D721Med (cell line): Measurements from ENCODE around the gene GCN1.

Experiments used
- DNase-seq: peaks from one replicate; pipeline ENCODE4 v3.0.0; 2011; ENCODE audit warnings: low spot score; ENCODE audit not compliant: insufficient read length
- FAIRE-seq: peaks from 2 replicates; lab custom pipeline; 2011; peaks lifted over from hg19 to GRCh38; lab: Jason Lieb, UNC
- CTCF ChIP-seq: IDR thresholded peaks from 2 replicates; pipeline ENCODE4 v1.5.1; 2012; ENCODE audit warnings: mild to moderate bottlenecking, control low read depth; ENCODE audit not compliant: insufficient read depth; ENCODE audit errors: missing control alignments

Gene GCN1

GRCh38 chr12:120103371-120103770 is 91.1 kb downstream of the GCN1 start:
- DNase-seq (no peak), FAIRE-seq (no peak)
- no peak for TF ChIP-seq CTCF

- no peak for FAIRE-seq
- no peak for TF ChIP-seq CTCF
- DNase-seq: no peak
Measured at GRCh38 chr12:120103044-120103338, 91.5 kb downstream of the GCN1 start.

GRCh38 chr12:120102189-120103043 is 92.1 kb downstream of the GCN1 start:
- FAIRE-seq (no peak), DNase-seq (no peak)
- no peak for TF ChIP-seq CTCF

- DNase-seq (no peak), FAIRE-seq (no peak)
- TF ChIP-seq CTCF: no peak
Measured at GRCh38 chr12:120101617-120102016, 92.9 kb downstream of the GCN1 start.

- no peak for TF ChIP-seq CTCF
- FAIRE-seq (no peak), DNase-seq (no peak)
Measured at GRCh38 chr12:120101182-120101581, 93.3 kb downstream of the GCN1 start.

GRCh38 chr12:120100630-120101029 is 93.9 kb downstream of the GCN1 start:
- no peak for TF ChIP-seq CTCF
- no peak for FAIRE-seq
- DNase-seq: no peak

GRCh38 chr12:120099738-120100137 is 94.8 kb downstream of the GCN1 start:
- TF ChIP-seq CTCF: no peak
- FAIRE-seq (no peak), DNase-seq (no peak)
